HepG2 (cell line): Measurements from ENCODE around the gene POLR1E. TPM values are rescaled to one million over a fixed set of nuclear protein-coding genes. Genes with fewer than 3 reads are reported as not detected.

Experiments used
- FOXK1 ChIP-seq: sonication (generic); formaldehyde crosslinking; IDR thresholded peaks from 2 replicates; pipeline ENCODE4 v1.4.0; 2020; ENCODE audit warnings: low read depth, missing genetic modification reagents, borderline replicate concordance
- FOXO4 ChIP-seq: sonication (generic); formaldehyde crosslinking; conservative IDR thresholded peaks from 2 replicates; pipeline ENCODE4 v1.8.1; 2023; ENCODE audit warnings: missing genetic modification reagents
- GPN1 ChIP-seq: sonication (generic); formaldehyde crosslinking; IDR thresholded peaks from 2 replicates; pipeline ENCODE4 v1.5.1; 2020; ENCODE audit warnings: missing genetic modification reagents, borderline replicate concordance
- JUN ChIP-seq: sonication (generic); formaldehyde crosslinking; IDR thresholded peaks from 2 replicates; pipeline ENCODE4 v1.4.0; 2020; ENCODE audit warnings: mild to moderate bottlenecking, missing genetic modification reagents
- MTF2 ChIP-seq: sonication (generic); formaldehyde crosslinking; IDR thresholded peaks from 2 replicates; pipeline ENCODE4 v1.5.0; 2020; ENCODE audit warnings: missing genetic modification reagents, borderline replicate concordance
- PCBP2 ChIP-seq: fragments of 200-400 bp; formaldehyde crosslinking; optimal IDR thresholded peaks from 2 replicates; pipeline ENCODE3; 2018; ENCODE audit warnings: low read length, low read depth; ENCODE audit not compliant: poor library complexity, severe bottlenecking
- RAD21 ChIP-seq: fragments of 450-650 bp; formaldehyde crosslinking; IDR thresholded peaks from 2 replicates; pipeline ENCODE4 v1.5.0; 2020; ENCODE audit warnings: mild to moderate bottlenecking
- SIX1 ChIP-seq: sonication (generic); formaldehyde crosslinking; IDR thresholded peaks from 2 replicates; pipeline ENCODE4 v1.4.0; 2020; ENCODE audit warnings: missing genetic modification reagents, borderline replicate concordance
- ZBTB4 ChIP-seq: sonication (generic); formaldehyde crosslinking; IDR thresholded peaks from 2 replicates; pipeline ENCODE4 v1.4.0; 2020; ENCODE audit warnings: missing genetic modification reagents, mild to moderate bottlenecking, borderline replicate concordance
- ZNF710 ChIP-seq: sonication (generic); formaldehyde crosslinking; IDR thresholded peaks from 2 replicates; pipeline ENCODE4 v1.5.0; 2020; ENCODE audit warnings: mild to moderate bottlenecking, missing genetic modification reagents, borderline replicate concordance
- ZNF891 ChIP-seq: sonication (generic); formaldehyde crosslinking; IDR thresholded peaks from 2 replicates; pipeline ENCODE4 v1.5.0; 2020; ENCODE audit warnings: mild to moderate bottlenecking, missing genetic modification reagents
- polyA plus RNA-seq, 8 experiments: library from polyadenylated mRNA; depleted of rRNA in 3 of 8; stranded (reverse) in 7 of 8; unstranded in 1 of 8; fragments of >200 nt; fragmentation: Illumina TruSeq in 4 of 8; extraction: Trizol in 4 of 8; gene quantifications; 2 replicates each; pipeline versions ENCODE4 v1.2.1 to v1.2.3, GENCODE V29; 2011 to 2016; ENCODE audit warnings: low read depth in 4 of 8, missing spikeins in 1 of 8, mixed read lengths in 1 of 8; ENCODE audit not compliant: insufficient read depth in 1 of 8
- total RNA-seq, 5 experiments: library from RNA; depleted of rRNA; stranded (reverse); fragments of >200 nt; fragmentation: Illumina TruSeq; extraction: Trizol; gene quantifications; 2 replicates each; pipeline ENCODE4 v1.2.3, GENCODE V29; 2016; ENCODE audit warnings: low read depth in 1 of 5
- TF ChIP-seq, protein P1 (sequence below): sonication (generic); formaldehyde crosslinking; IDR thresholded peaks from 2 replicates; pipeline ENCODE4 v1.4.0; 2020; ENCODE audit warnings: missing genetic modification reagents, borderline replicate concordance
- TF ChIP-seq, protein P2 (sequence below): sonication (generic); formaldehyde crosslinking; IDR thresholded peaks from 2 replicates; pipeline ENCODE4 v1.4.0; 2020; ENCODE audit warnings: mild to moderate bottlenecking, missing genetic modification reagents

Gene POLR1E
- total and polyA plus RNA-seq, 2 of the 13 experiments (the other 11 are each of a cell fraction or from before 2014, with no cell fraction given), result 23.0 to 37.8 TPM

GRCh38 chr9:37508135-37508833 is 22.5 kb downstream of the POLR1E start (continued):
- TF ChIP-seq, protein P1, sequence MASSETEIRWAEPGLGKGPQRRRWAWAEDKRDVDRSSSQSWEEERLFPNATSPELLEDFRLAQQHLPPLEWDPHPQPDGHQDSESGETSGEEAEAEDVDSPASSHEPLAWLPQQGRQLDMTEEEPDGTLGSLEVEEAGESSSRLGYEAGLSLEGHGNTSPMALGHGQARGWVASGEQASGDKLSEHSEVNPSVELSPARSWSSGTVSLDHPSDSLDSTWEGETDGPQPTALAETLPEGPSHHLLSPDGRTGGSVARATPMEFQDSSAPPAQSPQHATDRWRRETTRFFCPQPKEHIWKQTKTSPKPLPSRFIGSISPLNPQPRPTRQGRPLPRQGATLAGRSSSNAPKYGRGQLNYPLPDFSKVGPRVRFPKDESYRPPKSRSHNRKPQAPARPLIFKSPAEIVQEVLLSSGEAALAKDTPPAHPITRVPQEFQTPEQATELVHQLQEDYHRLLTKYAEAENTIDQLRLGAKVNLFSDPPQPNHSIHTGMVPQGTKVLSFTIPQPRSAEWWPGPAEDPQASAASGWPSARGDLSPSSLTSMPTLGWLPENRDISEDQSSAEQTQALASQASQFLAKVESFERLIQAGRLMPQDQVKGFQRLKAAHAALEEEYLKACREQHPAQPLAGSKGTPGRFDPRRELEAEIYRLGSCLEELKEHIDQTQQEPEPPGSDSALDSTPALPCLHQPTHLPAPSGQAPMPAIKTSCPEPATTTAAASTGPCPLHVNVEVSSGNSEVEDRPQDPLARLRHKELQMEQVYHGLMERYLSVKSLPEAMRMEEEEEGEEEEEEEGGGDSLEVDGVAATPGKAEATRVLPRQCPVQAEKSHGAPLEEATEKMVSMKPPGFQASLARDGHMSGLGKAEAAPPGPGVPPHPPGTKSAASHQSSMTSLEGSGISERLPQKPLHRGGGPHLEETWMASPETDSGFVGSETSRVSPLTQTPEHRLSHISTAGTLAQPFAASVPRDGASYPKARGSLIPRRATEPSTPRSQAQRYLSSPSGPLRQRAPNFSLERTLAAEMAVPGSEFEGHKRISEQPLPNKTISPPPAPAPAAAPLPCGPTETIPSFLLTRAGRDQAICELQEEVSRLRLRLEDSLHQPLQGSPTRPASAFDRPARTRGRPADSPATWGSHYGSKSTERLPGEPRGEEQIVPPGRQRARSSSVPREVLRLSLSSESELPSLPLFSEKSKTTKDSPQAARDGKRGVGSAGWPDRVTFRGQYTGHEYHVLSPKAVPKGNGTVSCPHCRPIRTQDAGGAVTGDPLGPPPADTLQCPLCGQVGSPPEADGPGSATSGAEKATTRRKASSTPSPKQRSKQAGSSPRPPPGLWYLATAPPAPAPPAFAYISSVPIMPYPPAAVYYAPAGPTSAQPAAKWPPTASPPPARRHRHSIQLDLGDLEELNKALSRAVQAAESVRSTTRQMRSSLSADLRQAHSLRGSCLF (CRISPR knock-in tag), result no peak
- TF ChIP-seq JUN (peak; percentile 93), ZNF710 (CRISPR knock-in tag) (peak; percentile 64; the same call in 1 of the 2 replicates), GPN1 (CRISPR knock-in tag) (no peak), MTF2 (no peak), ZBTB4 (CRISPR knock-in tag) (no peak), FOXK1 (CRISPR knock-in tag) (peak; percentile 57; the same call in 1 of the 2 replicates), PCBP2 (no peak), ZNF891 (CRISPR knock-in tag) (no peak), SIX1 (CRISPR knock-in tag) (no peak), FOXO4 (CRISPR knock-in tag) (no peak), RAD21 (CRISPR knock-in tag) (no peak)
- TF ChIP-seq, protein P2, sequence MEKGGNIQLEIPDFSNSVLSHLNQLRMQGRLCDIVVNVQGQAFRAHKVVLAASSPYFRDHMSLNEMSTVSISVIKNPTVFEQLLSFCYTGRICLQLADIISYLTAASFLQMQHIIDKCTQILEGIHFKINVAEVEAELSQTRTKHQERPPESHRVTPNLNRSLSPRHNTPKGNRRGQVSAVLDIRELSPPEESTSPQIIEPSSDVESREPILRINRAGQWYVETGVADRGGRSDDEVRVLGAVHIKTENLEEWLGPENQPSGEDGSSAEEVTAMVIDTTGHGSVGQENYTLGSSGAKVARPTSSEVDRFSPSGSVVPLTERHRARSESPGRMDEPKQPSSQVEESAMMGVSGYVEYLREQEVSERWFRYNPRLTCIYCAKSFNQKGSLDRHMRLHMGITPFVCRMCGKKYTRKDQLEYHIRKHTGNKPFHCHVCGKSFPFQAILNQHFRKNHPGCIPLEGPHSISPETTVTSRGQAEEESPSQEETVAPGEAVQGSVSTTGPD, result peak; percentile 98
